Measurements from ENCODE around the gene LRGUK. TPM values are rescaled to one million over a fixed set of nuclear protein-coding genes. Genes with fewer than 3 reads are reported as not detected.

The LRGUK gene, protein sequence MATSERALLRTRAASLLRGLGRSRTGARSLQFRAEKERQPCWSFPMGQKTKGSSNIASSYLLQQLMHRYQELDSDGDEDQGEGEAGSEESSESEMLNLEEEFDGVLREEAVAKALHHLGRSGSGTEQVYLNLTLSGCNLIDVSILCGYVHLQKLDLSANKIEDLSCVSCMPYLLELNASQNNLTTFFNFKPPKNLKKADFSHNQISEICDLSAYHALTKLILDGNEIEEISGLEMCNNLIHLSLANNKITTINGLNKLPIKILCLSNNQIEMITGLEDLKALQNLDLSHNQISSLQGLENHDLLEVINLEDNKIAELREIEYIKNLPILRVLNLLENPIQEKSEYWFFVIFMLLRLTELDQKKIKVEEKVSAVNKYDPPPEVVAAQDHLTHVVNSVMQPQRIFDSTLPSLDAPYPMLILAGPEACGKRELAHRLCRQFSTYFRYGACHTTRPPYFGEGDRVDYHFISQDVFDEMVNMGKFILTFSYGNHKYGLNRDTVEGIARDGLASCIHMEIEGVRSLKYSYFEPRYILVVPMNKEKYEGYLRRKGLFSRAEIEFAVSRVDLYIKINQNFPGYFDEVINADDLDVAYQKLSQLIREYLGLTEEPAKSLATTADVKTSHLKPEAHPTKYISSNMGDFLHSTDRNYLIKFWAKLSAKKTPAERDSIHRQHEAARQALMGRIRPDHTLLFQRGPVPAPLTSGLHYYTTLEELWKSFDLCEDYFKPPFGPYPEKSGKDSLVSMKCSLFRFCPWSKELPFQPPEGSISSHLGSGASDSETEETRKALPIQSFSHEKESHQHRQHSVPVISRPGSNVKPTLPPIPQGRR
- 0.24 TPM in 1 of 2 replicates, not detected in the other for polyA plus RNA-seq

DNA sequence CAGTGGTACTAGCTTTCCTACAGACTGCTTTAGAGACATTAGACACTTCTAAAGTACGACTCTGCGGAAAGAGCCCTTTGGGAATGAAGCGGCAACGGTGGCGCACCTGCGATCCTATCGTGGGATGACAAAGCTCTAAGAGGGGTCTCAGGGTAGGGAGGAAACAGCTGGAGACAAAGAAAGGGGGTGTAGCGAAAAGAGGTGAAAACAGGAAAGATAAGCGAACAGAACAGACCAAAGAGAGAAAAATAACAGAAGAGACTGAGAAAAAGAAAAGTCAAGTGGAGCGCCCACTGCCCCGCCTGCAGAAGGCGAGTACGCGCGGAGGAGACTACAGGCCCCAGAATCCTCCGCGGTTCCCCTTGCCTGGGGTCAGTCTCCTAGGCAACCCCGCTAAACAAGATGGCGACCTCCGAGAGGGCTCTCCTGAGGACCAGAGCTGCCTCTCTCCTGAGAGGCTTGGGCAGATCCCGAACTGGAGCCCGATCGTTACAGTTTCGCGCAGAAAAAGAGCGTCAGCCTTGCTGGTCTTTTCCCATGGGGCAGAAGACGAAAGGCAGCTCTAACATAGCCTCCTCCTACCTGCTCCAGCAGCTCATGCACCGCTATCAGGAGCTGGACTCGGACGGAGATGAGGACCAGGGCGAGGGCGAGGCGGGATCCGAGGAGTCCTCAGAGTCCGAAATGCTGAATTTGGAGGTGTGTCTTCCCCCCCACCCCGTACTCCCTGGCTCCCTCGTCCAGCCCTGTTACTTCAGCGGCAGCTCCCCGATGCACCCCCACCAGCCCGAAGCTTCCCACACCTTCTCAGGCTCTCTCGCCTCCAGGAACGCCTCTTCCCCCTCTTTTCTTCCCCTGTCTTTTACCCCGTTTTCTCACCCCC lies at the start of gene LRGUK:
Gene LRGUK (plus strand): TSS at position 375 of the 883 bp plus-strand sequence. CDS start 28 bp downstream, at position 403.

Other genes with a start within 250 kb of the LRGUK start
- gene SLC35B4, start 189.6 kb downstream of the LRGUK start, polyA plus RNA-seq: 40.6 and 40.9 TPM in 2 replicates

All from Purkinje cell (primary cell).